ENCODE measurements around the gene CHRNA10.

Gene CHRNA10

DNA sequence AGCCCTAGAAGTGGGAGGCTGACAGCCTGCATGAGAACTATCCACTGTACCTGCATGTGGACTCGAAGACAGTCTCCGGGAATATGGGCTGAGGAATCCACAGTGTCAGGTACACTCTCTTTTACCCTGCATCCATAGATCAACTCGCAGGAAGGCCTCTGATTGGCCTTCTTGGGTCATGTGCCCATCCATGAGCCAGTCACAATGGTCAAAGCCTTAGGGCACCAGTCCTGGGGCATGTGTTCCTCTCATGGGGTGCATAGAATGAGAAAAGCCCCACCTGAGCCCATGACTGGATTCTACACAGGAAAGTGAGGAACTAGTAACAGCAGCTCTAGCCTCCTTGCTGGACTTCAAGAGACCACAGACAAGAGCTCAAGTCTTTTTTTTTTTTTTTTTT, 15.6 kb downstream of the CHRNA10 start:
- no peak for TF ChIP-seq GATA3 (IDR thresholded peaks at IDR 0.05; ENCODE audit: low read depth, low read length)
- no peak for TF ChIP-seq GATA2 (IDR thresholded peaks at IDR 0.05; ENCODE audit: low read depth, low read length)

DNA sequence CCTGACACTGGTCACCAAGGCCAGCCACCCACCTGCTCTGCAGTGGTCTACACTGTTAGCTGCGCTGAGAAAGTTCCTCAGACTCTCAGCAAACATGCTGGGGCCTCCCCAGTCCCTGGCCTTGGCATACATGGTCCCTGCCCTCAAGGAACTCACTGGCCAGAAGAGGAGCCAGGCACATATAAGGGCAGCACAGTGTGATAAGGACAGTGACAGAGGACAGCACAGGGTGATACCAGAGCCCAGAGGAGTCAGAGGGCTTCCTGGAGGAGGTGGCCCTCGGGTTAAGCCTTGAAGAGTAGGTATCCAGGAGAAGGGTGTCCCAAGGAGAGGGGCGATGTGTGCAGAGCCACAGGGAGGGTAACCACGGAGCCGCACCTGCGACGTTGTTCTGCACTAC, 25.6 kb downstream of the CHRNA10 start:
- no peak for TF ChIP-seq GATA2 (IDR thresholded peaks at IDR 0.05; ENCODE audit: low read depth, low read length)
- no peak for TF ChIP-seq GATA3 (IDR thresholded peaks at IDR 0.05; ENCODE audit: low read depth, low read length)

DNA sequence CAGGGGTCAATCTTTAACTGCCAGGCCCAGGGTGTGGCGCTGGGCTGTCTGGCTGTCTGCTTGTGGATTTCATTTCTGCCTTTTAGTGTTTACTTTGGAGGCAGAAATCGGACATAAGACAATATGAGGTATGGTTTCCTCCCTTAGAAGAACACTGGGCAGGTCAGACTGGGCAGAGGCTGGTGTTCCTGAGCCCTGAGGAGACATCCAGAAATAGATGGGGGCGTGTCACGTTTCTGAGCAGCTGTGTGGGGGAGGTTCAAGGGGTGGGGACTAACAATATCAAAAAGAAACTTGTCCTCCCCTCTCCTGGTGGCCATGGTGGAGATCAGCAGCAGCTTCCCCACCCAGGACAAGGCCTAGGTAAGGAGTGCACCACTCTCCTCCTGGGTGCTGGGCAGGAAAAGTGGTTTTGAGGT, 26.4 kb downstream of the CHRNA10 start, which contains the start of gene ART1:
ART1 (plus strand) TSS at position 312 of the 419 bp plus-strand sequence. CDS start 14,086 bp downstream, outside the sequence.
- TF ChIP-seq GATA3 (IDR thresholded peaks at IDR 0.05; ENCODE audit: low read depth, low read length), result no peak
- TF ChIP-seq GATA2 (IDR thresholded peaks at IDR 0.05; ENCODE audit: low read depth, low read length), result no peak

DNA sequence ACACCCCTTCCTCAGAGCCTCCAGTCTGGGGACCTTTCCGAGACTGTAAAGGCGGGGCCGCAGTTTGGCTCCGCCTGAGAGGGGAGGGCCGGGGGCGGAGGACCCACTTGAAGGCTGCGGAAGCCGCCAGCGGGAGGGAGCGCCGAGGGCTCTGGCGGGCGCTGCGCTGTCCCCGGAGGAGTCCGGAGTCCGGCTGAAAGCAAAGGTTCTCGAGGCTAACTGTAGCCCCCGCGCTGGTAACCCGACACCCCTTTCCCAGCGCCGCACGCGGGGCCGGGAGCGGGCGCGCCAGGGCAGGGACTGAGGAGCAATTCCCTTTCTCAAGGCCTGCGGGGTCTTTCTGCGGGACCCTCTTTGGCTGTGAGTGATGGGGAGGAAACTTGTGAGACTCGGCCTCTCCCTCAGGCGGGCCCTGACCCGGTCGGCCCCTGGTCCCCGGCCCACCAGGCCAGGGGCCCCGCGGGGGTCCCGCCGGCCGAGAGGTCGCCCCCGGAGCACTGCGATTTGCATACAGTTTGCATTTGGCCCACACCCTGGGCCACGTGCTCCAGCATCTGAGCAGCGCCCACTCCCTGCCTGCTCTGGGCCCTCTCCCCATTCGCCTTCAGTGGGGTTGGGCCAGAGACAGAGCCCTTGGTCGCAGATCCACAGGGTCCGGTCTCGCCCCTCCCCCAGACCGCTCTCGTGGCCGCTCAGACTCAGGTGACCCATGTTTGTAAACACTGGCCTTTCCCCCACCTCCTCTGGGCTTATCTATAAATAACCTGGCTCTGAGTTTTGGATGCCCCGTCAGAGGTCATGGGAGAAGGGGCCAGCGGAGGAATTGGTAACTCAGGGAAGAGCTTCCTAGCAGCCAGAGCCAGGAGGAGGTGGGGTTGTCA, 28.9 kb downstream of the CHRNA10 start:
- TF ChIP-seq GATA3 (IDR thresholded peaks at IDR 0.05; ENCODE audit: low read depth, low read length) (no peak), GATA2 (IDR thresholded peaks at IDR 0.05; ENCODE audit: low read depth, low read length) (no peak)

DNA sequence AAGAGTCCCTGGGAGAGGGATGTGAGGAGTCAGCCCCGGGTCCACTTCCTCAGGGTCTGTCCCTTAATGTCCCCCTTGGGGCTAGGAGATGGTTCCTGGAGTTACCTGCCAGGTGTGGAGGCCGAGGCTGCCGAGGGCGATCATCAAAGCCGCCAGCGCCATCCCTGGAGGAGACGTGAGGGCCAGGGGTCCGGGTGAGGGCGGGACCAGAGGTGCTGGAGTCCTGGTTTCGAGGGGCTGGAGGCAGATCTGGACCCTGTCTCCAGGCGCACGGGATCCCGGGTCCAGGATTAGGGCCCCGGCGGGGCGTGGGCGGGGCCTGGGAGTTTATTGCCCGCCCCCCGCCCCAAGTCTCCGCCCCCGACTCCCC, 29.5 kb downstream of the CHRNA10 start, which contains the start of gene ART5:
ART5 (minus strand) TSS at position 292 of the 370 bp plus-strand sequence; CDS start at position 162, 130 bp downstream.
- TF ChIP-seq GATA2 (IDR thresholded peaks at IDR 0.05; ENCODE audit: low read depth, low read length), result no peak
- TF ChIP-seq GATA3 (IDR thresholded peaks at IDR 0.05; ENCODE audit: low read depth, low read length), result no peak

DNA sequence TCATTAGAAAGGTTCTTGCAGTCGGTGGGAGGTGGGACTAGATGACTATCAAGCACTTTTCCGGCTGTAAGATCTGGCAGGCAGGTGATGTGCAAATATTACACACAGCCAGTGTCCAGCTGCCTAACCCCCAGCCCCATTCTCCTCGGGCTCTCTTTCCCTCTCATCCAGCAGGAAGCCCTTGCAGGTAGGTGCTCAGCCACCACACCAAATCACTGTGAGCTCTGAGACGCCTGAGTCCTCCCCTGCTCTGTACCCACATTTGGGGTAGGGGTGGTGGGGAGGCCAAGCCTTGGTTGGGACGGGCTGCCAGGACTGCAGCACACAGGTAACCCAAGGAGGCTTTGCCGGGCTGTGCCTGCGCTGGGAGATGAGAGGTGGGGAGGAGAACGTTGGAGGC, 30.0 kb downstream of the CHRNA10 start:
- TF ChIP-seq GATA3 (IDR thresholded peaks at IDR 0.05; ENCODE audit: low read depth, low read length) (no peak), GATA2 (IDR thresholded peaks at IDR 0.05; ENCODE audit: low read depth, low read length) (no peak)

DNA sequence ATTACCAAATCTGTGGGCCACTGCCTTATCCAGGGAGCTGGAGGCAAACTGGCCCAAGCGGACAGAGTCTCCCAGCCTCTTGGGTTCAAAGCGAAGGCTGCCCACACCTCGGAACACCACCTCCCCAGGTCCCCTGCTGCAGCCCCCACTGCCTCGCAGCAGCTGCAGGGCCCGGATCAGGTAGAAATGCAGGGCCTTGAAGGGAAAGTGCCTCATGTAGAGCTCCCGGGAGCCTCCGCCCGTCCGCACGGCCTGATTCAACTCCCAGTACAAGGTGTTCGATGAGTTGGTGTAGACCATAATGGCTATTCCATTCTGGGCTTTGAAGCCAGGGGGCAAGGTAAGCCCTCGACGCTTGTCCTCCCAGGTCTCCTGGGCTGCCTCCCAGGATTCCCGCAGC, 31.3 kb downstream of the CHRNA10 start:
- TF ChIP-seq GATA2 (IDR thresholded peaks at IDR 0.05; ENCODE audit: low read depth, low read length) (no peak), GATA3 (IDR thresholded peaks at IDR 0.05; ENCODE audit: low read depth, low read length) (no peak)

DNA sequence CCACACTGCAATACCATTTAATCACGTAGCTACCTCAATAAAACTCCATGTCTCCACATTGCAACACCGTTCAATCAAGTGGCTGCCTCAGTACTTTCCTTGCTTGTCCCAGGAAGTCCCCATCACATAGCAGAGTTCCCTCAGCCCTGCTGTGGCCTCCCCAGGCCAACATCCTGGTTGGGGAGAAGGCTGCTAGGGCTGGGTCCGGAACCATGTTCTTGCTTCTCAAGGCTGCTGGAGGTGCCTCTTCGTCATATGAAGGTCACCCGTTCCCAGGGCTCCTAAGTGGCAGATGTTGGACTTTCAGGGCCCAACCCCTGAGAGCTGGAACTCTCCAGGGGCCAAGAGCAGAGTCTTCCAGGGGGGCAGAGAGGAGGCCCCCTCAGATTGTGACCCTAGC, 32.7 kb downstream of the CHRNA10 start:
- TF ChIP-seq GATA3 (IDR thresholded peaks at IDR 0.05; ENCODE audit: low read depth, low read length), result no peak
- TF ChIP-seq GATA2 (IDR thresholded peaks at IDR 0.05; ENCODE audit: low read depth, low read length), result no peak

DNA sequence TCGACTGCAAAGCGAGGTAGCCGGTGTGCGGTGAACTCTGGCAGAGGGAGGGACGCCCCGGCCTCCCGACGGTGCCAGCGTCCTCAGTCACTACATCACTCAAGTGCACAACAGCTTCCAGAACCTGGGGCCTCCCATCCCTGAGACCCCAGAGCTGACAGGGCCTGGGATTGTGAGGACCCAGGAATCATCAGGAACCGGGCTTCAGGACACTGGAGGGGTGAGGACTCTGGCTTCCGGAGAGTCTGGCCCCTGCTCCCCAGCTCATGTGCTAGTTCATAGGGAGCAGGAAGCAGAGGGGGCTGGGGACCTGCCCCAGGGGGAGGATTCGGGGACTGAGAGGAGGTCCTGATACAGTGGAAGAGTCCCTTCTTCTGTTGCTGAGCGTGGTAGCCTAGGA, 34.0 kb downstream of the CHRNA10 start:
- no peak for TF ChIP-seq GATA2 (IDR thresholded peaks at IDR 0.05; ENCODE audit: low read depth, low read length)
- TF ChIP-seq GATA3 (IDR thresholded peaks at IDR 0.05; ENCODE audit: low read depth, low read length), result no peak

DNA sequence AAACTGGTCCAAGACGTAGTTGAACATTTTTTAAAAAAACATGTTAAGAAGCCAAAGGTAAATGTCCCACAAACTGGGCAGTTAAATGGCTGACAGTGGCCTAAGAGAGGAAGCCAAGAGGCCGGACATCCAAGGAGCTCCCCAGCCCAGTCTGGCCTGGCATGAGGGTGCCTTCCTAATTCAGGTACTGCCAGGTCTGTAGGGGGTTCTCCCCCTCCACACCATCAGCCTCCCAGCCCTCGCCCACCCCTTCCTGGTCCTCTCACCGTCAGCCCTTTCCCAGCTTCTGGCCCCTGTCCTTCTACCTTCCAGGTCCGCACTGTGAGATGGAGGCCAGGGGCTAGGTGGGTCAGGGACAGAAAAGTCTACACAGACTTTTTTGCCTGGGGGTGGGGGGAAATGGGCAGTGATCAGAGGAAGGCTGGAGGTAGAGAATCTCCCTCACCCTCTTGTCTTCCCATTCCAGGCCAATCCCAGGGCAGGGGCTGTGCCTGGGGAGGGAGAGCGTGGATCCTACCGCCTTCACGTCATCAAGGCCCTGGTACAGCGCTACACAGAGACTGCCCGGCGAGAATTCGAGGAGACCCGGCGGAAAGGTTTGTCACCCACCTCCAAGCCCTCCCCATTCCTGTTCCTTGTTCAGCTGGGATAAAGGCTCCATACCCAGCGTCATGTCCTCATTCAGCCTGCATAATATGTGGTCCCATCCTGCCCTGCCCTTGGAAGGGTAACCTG, 35.4 kb downstream of the CHRNA10 start:
- TF ChIP-seq GATA2 (IDR thresholded peaks at IDR 0.05; ENCODE audit: low read depth, low read length), result no peak
- TF ChIP-seq GATA3 (IDR thresholded peaks at IDR 0.05; ENCODE audit: low read depth, low read length), result no peak

DNA sequence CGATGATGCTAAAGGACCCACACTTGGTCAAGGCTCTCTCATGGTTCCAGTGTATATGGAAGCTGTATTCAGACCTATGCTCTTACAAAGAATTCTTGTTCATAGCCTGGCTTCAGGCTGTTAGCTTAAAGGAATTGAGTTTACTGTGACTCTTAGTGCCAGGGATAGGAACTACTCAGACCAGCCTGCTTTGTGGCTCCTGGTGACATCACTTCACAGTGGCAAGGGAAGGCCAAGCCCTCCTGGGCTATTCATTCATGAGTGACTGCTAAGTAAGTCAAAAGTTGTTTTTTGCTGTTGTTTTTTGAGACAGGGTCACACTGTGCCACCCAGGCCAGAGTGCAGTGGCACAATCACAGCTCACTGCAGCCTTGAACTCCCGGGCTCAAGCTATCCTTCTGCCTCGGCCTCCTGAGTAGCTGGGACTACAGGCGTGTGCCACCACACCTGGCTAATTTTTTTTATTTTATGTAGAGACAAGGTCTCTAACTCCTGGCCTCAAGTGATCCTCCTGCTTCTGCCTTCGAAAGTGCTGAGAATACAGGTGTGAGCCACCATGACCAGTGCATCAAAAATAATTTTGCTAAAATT, 39.0 kb downstream of the CHRNA10 start:
- TF ChIP-seq GATA2 (IDR thresholded peaks at IDR 0.05; ENCODE audit: low read depth, low read length) (no peak), GATA3 (IDR thresholded peaks at IDR 0.05; ENCODE audit: low read depth, low read length) (no peak)

DNA sequence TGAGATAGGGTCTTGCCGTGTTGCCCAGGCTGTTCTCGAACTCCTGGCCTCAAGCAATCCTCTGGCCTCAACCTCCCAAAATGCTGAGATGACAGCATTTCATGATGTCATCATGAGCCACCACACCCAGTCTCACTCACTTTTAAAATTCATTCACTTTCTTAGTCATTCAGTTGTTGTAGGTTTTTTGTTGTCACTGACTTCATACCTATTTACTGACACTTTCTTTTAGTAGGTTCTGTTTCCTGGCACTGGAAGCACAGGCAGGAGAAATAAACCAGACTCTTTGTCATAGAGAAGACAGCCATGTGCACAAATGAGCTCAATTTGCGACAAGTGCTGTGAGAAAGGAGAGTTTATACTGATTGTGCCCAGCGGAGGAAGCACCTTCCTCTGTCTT, 39.9 kb downstream of the CHRNA10 start:
- TF ChIP-seq GATA2 (IDR thresholded peaks at IDR 0.05; ENCODE audit: low read depth, low read length), result no peak
- TF ChIP-seq GATA3 (IDR thresholded peaks at IDR 0.05; ENCODE audit: low read depth, low read length), result no peak

DNA sequence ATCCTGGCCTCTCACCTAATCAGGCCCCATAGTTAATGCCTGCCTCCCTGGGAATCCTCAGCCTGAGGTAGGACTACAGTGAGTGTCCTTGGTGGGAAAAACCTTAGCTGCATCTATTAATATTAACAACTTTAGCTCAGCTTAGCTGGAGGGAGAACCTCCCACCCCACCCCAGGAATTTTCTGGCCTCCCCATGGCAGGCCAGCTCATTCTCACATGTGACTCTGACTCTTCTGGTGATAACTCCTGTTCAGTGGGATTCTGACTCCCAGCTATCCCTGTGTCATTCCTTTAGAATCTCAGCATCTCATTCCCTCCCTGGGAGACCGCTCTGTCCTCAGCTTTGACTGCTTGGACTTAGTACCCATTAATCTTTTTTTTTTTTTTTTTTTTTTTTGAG, 43.9 kb downstream of the CHRNA10 start:
- TF ChIP-seq GATA2 (IDR thresholded peaks at IDR 0.05; ENCODE audit: low read depth, low read length) (no peak), GATA3 (IDR thresholded peaks at IDR 0.05; ENCODE audit: low read depth, low read length) (no peak)

DNA sequence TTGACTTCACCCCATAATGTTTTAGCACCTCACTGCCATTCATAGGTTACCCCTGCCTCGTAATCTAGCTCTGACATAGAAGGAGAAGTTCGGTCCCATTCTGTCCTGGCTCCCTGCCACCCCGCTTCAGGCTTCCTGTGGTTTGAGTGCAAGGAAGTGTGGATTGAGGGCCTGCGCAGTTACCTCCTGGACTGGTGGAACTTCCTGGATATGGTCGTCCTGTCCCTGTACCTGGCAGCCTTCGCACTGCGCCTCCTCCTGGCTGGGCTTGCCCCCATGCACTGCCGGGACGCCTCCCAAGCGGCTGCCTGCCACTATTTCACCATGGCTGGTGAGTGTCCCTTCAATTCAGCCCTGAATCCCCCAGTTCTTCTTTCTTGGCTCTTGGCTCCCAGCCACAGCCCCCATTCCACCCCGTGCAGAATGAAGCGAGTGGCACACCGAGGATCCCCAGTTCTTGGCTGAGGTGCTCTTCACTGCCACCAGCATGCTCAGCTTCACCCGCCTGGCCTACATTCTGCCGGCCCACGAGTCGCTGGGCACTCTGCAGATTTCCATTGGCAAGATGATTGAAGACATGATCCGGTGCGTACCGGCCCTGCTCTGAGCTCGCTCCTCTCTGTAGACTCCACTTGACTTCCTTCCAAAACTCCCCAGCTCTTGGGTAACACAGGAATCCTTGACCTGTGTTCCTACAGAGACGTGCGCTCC, 44.8 kb downstream of the CHRNA10 start:
- no peak for TF ChIP-seq GATA2 (IDR thresholded peaks at IDR 0.05; ENCODE audit: low read depth, low read length)

Measured in SH-SY5Y (cell line).